DND-41 (cell line): ENCODE data around the gene KATNIP.
A peak's percentile ranks its signal among the peaks of the same experiment; 100 is the strongest.

ENCODE experiments used
- ATAC-seq: fragments of 200-7000 bp; cut with Tn5 transposase; 3 replicates; pipeline ENCODE4 v1.9.1; 2021; ENCODE audit warnings: low read depth; ENCODE audit not compliant: insufficient read depth
- DNase-seq: peaks from one replicate; pipeline ENCODE4 v3.0.0-alpha.2; 2020
- H2AFZ ChIP-seq: 2 replicates; pipeline ENCODE4 v1.6.0; 2012; ENCODE audit warnings: low read depth, low read length
- H3K27ac ChIP-seq: 2 replicates; pipeline ENCODE4 v1.5.1; 2012; ENCODE audit warnings: low read length, inconsistent platforms
- H3K27me3 ChIP-seq: fragments of 200-600 bp; sonication (generic); 2 replicates; pipeline ENCODE4 v1.6.0; 2012; ENCODE audit warnings: low read length, mild to moderate bottlenecking, inconsistent platforms; ENCODE audit not compliant: insufficient read depth, poor library complexity
- H3K36me3 ChIP-seq: 2 replicates; pipeline ENCODE4 v1.5.1; 2012; ENCODE audit warnings: low read length, inconsistent platforms; ENCODE audit not compliant: insufficient read depth
- H3K4me1 ChIP-seq: 2 replicates; pipeline ENCODE4 v1.5.1; 2012; ENCODE audit warnings: mild to moderate bottlenecking, low read length; ENCODE audit not compliant: insufficient read depth
- H3K4me2 ChIP-seq: 2 replicates; pipeline ENCODE4 v1.6.0; 2012; ENCODE audit warnings: mild to moderate bottlenecking, moderate library complexity, low read length, inconsistent platforms; ENCODE audit not compliant: insufficient read depth
- H3K4me3 ChIP-seq, 2 experiments: fragments of 200-600 bp in 1 of 2; shearing (Covaris generic) in 1 of 2; 2 replicates each; pipeline ENCODE4 v1.5.1; 2012 to 2016; ENCODE audit warnings: inconsistent platforms in 2 of 2, low read length in 2 of 2, mild to moderate bottlenecking in 2 of 2, low read depth in 1 of 2, moderate library complexity in 1 of 2
- H3K79me2 ChIP-seq: 2 replicates; pipeline ENCODE4 v1.6.0; 2012; ENCODE audit warnings: low read length, inconsistent platforms; ENCODE audit not compliant: insufficient read depth
- H3K9ac ChIP-seq: 2 replicates; pipeline ENCODE4 v1.6.0; 2012; ENCODE audit warnings: low read depth, mild to moderate bottlenecking, inconsistent platforms, low read length, moderate library complexity
- H3K9me3 ChIP-seq: 2 replicates; pipeline ENCODE4 v1.5.1; 2012; ENCODE audit warnings: low read length, moderate library complexity, mild to moderate bottlenecking, inconsistent platforms; ENCODE audit not compliant: insufficient read depth, severe bottlenecking
- H4K20me1 ChIP-seq: 2 replicates; pipeline ENCODE4 v1.6.0; 2012; ENCODE audit warnings: low read length; ENCODE audit not compliant: insufficient read depth
- CTCF ChIP-seq: IDR thresholded peaks from 2 replicates; pipeline ENCODE4 v1.5.1; 2012; ENCODE audit warnings: borderline replicate concordance, low read length, moderate library complexity, mild to moderate bottlenecking; ENCODE audit not compliant: poor library complexity, severe bottlenecking; ENCODE audit errors: extremely low read depth
- EZH2 ChIP-seq: IDR thresholded peaks from 3 replicates; pipeline ENCODE4 v1.6.1; 2012; ENCODE audit warnings: borderline replicate concordance, low read depth, mild to moderate bottlenecking, moderate library complexity, low read length, inconsistent platforms; ENCODE audit not compliant: severe bottlenecking

The KATNIP gene

GRCh38 chr16:27547851-27548250 is 2.1 kb upstream of the KATNIP start:
- Histone ChIP-seq H3K79me2 (peaks cover 43% of the 10 kb centered on the region), H4K20me1 (peaks cover 19% of the 10 kb centered on the region), H3K36me3 (peaks cover 42% of the 10 kb centered on the region), H3K4me2 (peak overlapping the region; percentile 99; the same call in 1 of the 2 replicates), H2AFZ (no peak overlapping the region), H3K9me3 (no peaks in the 10 kb centered on the region), H3K9ac (no peak overlapping the region), H3K4me3 (peak overlapping the region in 1 of 2 experiments; percentile 100; a peak in 1 of 4 replicates), H3K27me3 (no peaks in the 10 kb centered on the region), H3K27ac (no peak overlapping the region), H3K4me1 (peaks cover 35% of the 10 kb centered on the region)
- DNase-seq (no peak), ATAC-seq (no peak)
- TF ChIP-seq CTCF = no peak
- no peak for TF ChIP-seq EZH2

GRCh38 chr16:27549464-27549745 is 539 bp upstream of the KATNIP start:
- Histone ChIP-seq H3K9ac (peak overlapping the region; percentile 84), H3K4me3 (peak overlapping the region; percentile 100; a peak in 3 of 4 replicates), H2AFZ (peak overlapping the region; percentile 82), H3K27ac (peak overlapping the region; percentile 64), H3K27me3 (no peaks in the 10 kb centered on the region), H3K79me2 (peaks cover 43% of the 10 kb centered on the region), H3K4me1 (peaks cover 35% of the 10 kb centered on the region), H4K20me1 (peaks cover 19% of the 10 kb centered on the region), H3K9me3 (no peaks in the 10 kb centered on the region), H3K36me3 (peaks cover 26% of the 10 kb centered on the region), H3K4me2 (peak overlapping the region; percentile 99)
- DNase-seq = no peak
- peak; percentile 44 for ATAC-seq
- TF ChIP-seq CTCF (no peak), EZH2 (no peak)

- DNase-seq (no peak), ATAC-seq (no peak)
- H4K20me1 ChIP-seq = peaks cover 18% of the 10 kb centered on the region
- TF ChIP-seq EZH2 (no peak), CTCF (no peak)
- peak overlapping the region; percentile 84 for H3K9ac ChIP-seq
- H3K4me2 ChIP-seq = peak overlapping the region; percentile 99
- no peaks in the 10 kb centered on the region for H3K27me3 ChIP-seq
- peaks cover 43% of the 10 kb centered on the region for H3K79me2 ChIP-seq
- peak overlapping the region; percentile 100 for H2AFZ ChIP-seq
- H3K9me3 ChIP-seq = no peaks in the 10 kb centered on the region
- peak overlapping the region; percentile 85 for H3K27ac ChIP-seq
- H3K4me3 ChIP-seq = peak overlapping the region; percentile 100
- peaks cover 15% of the 10 kb centered on the region for H3K36me3 ChIP-seq
- peaks cover 35% of the 10 kb centered on the region for H3K4me1 ChIP-seq
Measured at GRCh38 chr16:27550582-27550920, 607 bp downstream of the KATNIP start.

GRCh38 chr16:27551036-27551435 is 1.1 kb downstream of the KATNIP start:
- peaks cover 35% of the 10 kb centered on the region for H3K4me1 ChIP-seq
- no peak for DNase-seq
- H3K4me3 ChIP-seq = peak overlapping the region; percentile 100; a peak in 3 of 4 replicates

More at GRCh38 chr16:27551036-27551435, 1.1 kb downstream of the KATNIP start:
- Histone ChIP-seq H3K9ac (peak overlapping the region; percentile 84), H3K4me2 (peak overlapping the region; percentile 99), H3K36me3 (peaks cover 11% of the 10 kb centered on the region), H3K9me3 (no peaks in the 10 kb centered on the region), H2AFZ (no peak overlapping the region), H3K27me3 (no peaks in the 10 kb centered on the region), H3K27ac (no peak overlapping the region), H3K79me2 (peaks cover 41% of the 10 kb centered on the region), H4K20me1 (peaks cover 15% of the 10 kb centered on the region; the same call in 1 of the 2 replicates)
- ATAC-seq = no peak
- TF ChIP-seq EZH2 = no peak
- TF ChIP-seq CTCF = no peak
